ENCODE results near the gene ENPP6.
"Not testable (repeated sequence)": the region's sequence is repeated elsewhere in the genome, so short reads cannot be mapped to it uniquely, and the experiment has no call there.

ENPP6 gene

GRCh38 chr4:184234155-184234554, 16.5 kb upstream of the ENPP6 start:
- no peak for DNase-seq

GRCh38 chr4:184232975-184233374, 15.3 kb upstream of the ENPP6 start:
- DNase-seq, result no peak

DNA sequence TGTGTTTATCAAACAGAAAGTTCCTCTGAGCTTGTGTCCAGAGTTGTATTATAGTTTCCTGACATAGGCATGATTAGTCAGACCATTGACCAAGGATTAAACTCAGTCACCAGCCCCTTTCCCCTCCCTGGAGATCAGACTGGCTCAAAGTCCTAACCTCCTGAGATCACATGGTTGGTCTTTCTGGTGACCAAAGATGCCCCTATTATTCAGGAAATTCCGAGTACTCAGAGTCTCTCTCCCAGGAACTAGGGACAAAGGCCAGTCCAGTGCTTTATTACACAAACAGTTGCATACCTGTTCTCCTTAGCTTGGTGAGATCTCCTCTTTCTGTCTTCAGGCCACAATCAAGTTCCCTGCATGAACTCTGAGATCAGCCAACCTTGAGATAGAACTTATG, 14.5 kb upstream of the ENPP6 start:
- DNase-seq, result no peak

DNA sequence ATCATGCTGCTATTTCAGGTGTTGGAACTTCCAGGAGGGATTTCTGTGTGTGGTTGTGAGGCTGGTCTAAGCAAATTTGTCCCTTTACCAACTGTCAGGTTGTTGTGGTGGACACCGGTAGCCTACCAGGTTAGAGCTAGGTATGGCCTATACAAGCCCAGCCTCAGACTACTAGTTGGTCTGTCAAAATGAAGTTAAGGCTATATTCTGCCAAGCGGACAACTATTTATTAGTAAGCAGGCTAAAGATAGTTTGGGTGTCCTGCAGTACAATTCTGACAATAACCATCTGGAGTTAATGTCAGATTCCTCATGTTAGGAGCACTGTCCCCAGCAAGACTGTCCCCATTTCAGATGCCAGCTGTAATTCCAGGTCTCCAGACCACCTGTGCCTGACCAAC, 13.9 kb upstream of the ENPP6 start:
- no peak for DNase-seq

DNA sequence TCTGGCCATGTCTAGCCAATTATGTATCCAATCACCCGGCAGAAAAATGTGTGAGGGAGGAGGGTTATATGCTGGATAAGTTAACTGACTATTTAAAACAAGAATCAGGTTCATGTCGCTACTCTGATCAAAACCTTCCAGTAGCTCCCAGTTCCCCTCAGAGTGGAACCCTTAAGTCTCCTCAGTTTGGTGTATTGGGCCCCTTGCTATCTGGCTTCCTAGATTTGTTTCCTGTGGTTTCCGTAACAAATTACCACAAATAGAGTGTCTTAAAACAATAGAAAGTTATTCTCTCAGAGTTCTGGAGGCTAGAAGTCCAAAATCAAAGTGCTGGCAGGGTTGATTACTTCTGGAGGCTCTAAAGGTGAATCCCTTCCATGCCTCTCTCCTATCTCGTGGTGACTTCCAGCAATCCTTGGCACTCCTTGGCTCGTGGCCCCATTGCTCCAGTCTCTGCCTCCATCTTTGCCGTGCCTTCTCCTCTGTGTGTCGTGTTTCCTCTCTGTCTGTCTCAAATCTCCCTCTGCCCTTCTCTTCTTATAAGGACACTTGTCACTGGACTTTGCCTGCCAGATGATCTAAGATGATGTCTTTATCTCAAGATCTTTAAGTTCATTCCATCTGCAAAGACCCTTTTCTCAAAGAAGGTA, 10.5 kb upstream of the ENPP6 start:
- DNase-seq, result no peak

GRCh38 chr4:184216515-184216914, 1.2 kb downstream of the ENPP6 start:
- DNase-seq, result no peak

DNA sequence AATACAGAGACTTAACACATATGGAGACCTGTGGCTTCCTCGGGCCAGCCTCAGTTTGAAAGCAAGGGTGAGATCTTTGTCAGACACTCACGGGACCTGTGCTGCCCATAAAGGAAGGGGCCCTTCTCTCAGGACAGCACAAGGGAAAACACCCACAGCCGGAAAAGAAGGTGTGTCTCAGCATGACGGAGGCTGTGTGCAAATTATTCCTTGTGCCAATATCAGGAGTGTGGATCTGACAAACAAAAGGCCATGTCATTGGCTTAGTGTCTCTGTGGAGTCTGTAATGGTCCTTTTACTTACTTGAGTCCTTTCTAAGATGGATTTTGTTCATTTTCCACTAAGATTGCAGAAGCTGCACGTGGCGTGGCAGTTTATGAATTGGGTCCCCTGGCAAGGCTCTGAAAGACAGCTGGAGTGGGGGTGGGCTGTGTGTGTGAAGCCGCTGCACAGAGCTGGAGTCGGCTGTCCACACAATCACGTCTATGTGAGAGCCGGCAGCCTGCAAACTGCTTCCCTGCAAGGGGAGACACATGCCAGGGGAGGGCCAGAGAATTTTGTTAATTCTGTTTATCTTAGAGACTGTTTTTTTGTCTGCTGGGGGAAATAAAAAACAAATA, 1.9 kb downstream of the ENPP6 start:
- no peak for DNase-seq

GRCh38 chr4:184214931-184215330, 2.7 kb downstream of the ENPP6 start:
- no peak for DNase-seq

GRCh38 chr4:184207734-184208607, 9.7 kb downstream of the ENPP6 start:
- not testable (repeated sequence) for DNase-seq

GRCh38 chr4:184205243-184205642, 12.4 kb downstream of the ENPP6 start:
- DNase-seq, result no peak

DNA sequence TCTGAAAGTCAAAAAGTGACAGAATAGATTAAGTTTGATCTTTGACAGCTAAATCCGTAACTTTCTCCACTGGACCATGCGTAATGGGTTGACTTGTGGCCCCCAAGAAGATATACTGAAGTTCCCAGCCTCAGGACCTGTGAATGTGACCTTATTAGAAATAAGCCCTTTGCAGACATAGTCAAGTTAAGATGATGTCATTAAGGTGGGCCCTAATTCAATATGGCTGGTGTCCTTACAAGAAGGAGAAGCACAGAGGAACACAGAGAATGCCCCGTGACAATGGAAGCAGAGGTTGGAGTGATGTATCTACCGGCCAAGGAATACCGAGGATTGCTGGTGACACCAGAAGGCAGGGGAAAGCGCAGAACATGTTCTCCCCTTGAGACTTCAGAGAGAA, 14.4 kb downstream of the ENPP6 start:
- DNase-seq, result no peak

GRCh38 chr4:184201179-184201578, 16.5 kb downstream of the ENPP6 start:
- no peak for DNase-seq

DNA sequence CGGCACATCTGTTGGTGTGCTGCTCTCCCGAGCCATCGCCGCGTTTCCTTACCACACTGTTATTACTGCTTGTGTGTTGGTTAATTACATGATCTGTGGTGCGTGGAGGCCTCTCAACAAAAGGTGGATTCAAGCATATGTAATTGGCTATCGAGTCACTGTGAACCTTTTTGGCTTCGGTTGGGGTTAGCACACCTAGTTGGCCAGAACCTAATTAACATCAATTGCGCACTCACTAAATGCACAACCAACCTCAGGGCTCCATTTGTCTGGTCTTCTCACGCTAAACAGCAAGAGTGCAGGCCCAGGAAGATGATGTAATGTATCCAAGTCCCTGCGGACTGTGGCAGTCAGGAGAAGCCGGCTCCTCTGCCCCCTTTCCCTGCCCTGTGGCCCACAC, 17.4 kb downstream of the ENPP6 start:
- DNase-seq, result no peak

- no peak for DNase-seq
Measured at GRCh38 chr4:184199780-184200179, 17.9 kb downstream of the ENPP6 start.

DNA sequence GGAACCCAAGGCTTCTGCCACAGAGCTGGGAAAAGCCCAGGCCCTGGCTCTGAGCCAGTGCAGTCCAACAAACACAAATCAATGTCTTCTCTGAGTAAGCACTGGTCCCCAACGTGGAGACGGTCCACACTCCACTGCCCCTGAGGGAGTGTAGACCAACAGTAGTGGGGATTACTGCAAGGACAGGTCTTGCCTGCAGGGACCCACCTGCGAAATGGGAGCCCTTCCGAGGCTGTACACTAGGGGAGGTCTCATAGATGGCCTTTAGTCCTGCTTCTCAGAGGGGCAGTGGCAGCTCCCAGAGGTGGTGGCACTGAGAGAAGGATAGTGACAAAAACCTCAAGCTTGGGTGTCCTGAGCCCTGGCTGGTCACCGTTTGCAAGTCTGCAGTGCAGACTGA, 19.5 kb downstream of the ENPP6 start:
- DNase-seq, result no peak

DNA sequence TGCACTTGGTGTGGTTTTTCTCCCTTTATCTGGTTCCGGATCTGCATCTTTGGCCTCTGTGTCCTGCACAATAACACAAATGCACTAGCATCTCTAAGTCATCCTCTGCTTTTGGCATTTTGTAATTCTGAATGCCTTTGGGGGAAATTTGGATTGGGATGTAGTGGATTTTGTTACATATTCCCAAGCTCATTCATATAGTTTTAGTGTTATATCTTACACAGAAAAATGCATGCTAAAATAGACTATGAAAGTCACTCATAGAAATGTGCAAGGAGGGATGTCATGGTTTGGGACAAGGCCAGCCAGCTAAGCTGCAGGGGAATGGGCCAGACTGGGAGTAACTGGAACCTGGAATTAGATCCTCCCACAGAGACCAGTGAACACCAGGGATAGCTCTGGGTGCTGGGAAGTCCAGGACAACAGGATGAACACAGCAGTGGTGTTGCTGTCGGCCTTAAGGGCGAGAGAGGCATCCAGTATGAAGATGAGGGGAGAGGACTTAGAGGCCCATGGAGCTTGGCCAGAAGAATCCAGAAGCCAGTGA, 20.1 kb downstream of the ENPP6 start:
- DNase-seq, result no peak

- DNase-seq, result no peak
Measured at GRCh38 chr4:184196730-184197385, 20.8 kb downstream of the ENPP6 start.

DNA sequence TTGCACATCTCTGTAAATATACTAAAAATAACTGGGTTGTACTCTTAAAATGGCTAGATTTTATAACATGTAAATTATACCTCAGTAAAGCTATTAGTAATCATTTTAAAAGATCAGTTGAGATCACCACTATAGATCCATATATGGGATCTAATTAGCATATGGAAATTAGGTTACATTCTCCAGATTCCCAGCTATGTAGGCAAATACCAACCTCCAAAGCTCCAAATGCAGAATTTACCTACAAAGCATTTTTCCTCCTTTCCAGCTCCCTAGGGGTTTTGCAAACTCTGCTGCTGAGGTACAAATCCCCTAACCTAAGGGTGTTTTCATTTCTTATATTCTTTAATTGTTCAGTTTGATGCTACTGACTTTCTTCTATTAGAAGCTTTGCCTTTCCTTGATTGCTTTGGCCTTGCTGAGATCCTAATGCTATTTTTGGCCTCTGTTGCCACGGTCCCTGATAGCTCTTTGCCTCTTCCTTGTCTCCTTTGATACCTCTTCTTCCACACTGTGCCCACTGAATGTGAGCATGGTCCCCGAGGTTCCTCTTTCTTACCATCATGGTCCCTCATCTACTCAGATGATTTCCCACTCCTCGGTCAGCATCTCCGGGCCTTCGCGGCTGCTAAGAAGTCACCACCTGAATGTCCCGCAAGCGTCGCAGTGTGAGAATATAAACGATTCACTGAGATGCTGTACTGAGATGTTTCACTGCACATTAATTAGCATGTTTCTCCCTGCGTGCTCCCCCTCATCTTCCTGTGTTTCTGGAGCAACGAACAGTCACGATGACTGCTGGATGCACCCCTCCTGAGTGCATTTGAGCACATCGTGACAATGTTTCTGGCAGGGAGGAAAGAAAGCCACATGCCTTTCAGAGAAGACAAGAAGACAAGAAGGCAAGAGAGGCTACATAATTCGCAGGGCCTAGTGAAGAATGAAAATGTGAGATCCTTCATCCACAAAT, 23.8 kb downstream of the ENPP6 start:
- DNase-seq, result no peak

DNA sequence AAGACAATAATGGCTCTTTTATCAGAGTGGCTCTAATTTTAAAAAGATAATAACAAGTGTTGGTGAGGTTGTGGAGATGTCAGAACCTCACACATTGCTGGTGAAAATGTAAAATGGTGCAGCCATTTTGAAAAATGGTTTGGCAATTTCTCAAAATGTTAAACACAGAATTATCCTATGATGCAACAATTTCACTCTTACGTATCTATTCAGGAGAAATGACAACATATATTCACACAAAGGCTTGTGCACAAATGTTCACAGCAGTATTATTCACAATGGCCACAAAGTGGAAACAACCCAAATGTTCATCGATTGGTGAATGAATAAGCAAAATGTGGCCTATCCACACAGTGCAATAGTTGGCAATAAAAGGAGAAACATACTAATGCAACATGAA, 24.7 kb downstream of the ENPP6 start:
- DNase-seq, result no peak

DNA sequence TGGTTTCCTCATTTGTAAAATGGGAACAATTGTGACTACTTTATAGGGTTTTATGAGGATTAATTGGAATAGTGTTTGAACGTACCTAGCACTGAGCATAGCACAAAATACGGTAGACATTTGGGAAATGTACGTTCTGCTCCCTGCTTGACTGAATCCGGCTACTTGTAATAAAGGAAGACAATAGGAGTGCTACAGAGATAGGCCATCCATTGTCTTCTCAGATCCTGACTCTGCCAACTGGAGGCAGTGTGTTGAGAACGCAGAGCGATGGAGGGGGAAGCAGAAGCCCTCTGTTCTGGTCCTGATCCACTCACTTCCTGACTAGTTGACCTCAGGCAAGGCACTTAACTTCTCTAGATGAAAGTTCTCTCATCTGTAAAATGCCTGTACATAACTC, 26.4 kb downstream of the ENPP6 start:
- DNase-seq, result no peak

GRCh38 chr4:184190711-184191110, 27.0 kb downstream of the ENPP6 start:
- no peak for DNase-seq

DNA sequence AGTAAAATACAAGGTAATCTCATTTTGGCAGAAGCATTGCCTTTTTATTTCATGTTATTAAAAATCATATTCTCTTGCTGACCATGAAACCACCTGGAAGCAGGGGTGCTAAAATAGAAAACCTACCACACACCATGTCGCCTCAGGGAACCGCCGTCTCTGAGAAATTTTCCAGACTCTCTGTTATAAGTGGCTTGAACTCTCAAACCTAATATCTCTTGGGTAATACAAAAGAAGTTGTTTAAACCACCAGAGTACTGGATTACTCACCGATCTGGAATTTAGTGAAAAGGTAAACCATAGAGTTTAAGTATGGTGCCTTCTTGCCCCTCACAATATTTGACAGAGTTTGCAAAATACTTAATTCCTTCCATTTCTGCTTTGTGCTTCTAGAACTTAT, 27.7 kb downstream of the ENPP6 start:
- DNase-seq, result no peak
